WERI-Rb-1 (cell line): ENCODE measurements around the gene WDR13.

ENCODE experiments used
- DNase-seq: peaks from one replicate; pipeline ENCODE4 v3.0.0-alpha.2; 2020
- H3K27ac ChIP-seq: fragments of 250-450 bp; sonication (Bioruptor Pico); 2 replicates; pipeline ENCODE4 v1.5.1; 2020; ENCODE audit warnings: mild to moderate bottlenecking, moderate library complexity
- H3K27me3 ChIP-seq: fragments of 250-450 bp; sonication (Bioruptor Pico); 2 replicates; pipeline ENCODE4 v1.5.1; 2021; ENCODE audit warnings: mild to moderate bottlenecking, low read depth, moderate library complexity; ENCODE audit not compliant: insufficient read depth, severe bottlenecking
- H3K36me3 ChIP-seq: fragments of 250-450 bp; sonication (Bioruptor Pico); 2 replicates; pipeline ENCODE4 v1.5.1; 2020; ENCODE audit warnings: mild to moderate bottlenecking, moderate library complexity
- H3K4me3 ChIP-seq: 2 replicates; pipeline ENCODE4 v1.5.1; 2011; ENCODE audit warnings: low read depth, mild to moderate bottlenecking, control low read depth, low read length
- H3K9me3 ChIP-seq: fragments of 250-450 bp; sonication (Bioruptor Pico); 2 replicates; pipeline ENCODE4 v1.5.1; 2021; ENCODE audit warnings: mild to moderate bottlenecking, moderate library complexity; ENCODE audit not compliant: severe bottlenecking
- CTCF ChIP-seq: IDR thresholded peaks from 2 replicates; pipeline ENCODE4 v1.5.1; 2011; ENCODE audit warnings: low read depth, mild to moderate bottlenecking, control low read depth, inconsistent platforms, low read length

WDR13 gene

DNA sequence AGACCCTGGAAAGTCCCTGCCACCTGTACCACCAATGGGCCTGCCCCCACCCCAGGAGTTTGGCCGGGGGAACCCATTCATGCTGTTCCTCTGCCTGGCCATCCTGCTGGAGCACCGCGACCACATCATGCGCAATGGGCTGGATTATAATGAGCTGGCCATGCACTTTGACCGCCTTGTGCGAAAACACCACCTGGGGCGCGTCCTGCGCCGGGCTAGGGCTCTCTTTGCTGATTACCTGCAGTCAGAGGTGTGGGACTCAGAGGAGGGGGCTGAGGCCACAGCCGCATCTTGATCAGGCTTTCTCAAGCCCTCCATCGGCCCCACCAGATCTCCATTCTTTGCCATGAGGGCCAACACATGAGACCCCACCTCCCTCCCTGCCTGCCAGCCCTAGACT lies 36.6 kb upstream of the WDR13 start:
- Histone ChIP-seq H3K4me3 (no peak overlapping the region), H3K9me3 (no peaks in the 10 kb centered on the region), H3K27ac (no peak overlapping the region), H3K36me3 (no peaks in the 10 kb centered on the region; the same call in 1 of the 2 replicates), H3K27me3 (peaks cover 25% of the 10 kb centered on the region)
- TF ChIP-seq CTCF: no peak
- no peak for DNase-seq

DNA sequence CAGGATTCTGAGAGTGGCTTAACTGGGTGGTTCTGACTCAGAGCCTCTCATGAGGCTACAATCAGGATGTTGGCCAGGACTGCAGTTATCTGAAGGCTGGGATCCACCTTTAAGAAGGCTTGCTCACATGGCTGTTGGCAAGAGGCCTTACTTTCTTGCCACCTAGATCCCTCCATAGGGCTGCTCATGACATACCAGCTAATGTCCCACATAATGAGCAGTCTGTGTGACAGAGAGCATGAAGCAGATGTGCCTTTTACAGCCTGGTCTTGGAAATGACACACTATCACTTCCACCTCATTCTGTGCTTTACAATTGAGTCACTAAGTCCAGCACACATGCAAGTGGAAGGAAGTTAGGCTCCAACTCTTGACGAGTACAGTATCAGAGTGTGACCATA lies 27.3 kb upstream of the WDR13 start:
- DNase-seq: no peak

DNA sequence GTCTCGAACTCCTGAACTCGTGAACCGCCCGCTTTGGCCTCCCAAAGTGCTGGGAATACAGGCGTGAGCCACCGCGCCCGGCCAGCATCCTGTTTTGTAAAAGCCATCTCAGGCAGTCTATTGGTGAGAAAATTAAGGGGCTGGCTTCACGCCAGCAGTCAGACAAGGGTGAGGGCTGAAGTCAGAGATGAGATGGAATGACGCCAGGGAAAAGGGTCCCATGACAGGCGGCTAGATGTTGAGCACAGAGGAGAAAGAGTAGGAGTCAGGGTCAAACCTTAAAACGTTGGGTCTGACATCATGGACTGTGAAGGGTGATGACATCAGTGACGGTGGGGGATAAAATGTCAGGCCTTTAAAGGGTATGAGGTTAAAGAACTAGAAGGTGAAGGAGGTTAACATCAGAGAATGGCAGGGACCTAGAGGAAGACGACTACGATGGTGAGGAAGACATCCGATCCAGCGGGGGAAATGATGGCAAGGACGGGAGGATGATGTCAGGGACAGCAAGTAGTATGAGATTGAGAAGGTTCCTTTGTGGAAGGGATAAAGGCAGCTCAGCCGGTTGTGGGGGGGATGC lies 23.5 kb upstream of the WDR13 start:
- DNase-seq: no peak
- Histone ChIP-seq H3K27ac (peak overlapping the region; percentile 98), H3K36me3 (peaks cover 41% of the 10 kb centered on the region), H3K27me3 (peaks cover 22% of the 10 kb centered on the region), H3K9me3 (no peaks in the 10 kb centered on the region), H3K4me3 (peak overlapping the region; percentile 67)
- TF ChIP-seq CTCF: no peak

More for the DNA sequence above, 27.3 kb upstream of the WDR13 start:
- Histone ChIP-seq H3K9me3 (no peaks in the 10 kb centered on the region), H3K27ac (no peak overlapping the region), H3K36me3 (peaks cover 4% of the 10 kb centered on the region), H3K4me3 (no peak overlapping the region), H3K27me3 (peaks cover 19% of the 10 kb centered on the region)
- TF ChIP-seq CTCF: no peak

DNA sequence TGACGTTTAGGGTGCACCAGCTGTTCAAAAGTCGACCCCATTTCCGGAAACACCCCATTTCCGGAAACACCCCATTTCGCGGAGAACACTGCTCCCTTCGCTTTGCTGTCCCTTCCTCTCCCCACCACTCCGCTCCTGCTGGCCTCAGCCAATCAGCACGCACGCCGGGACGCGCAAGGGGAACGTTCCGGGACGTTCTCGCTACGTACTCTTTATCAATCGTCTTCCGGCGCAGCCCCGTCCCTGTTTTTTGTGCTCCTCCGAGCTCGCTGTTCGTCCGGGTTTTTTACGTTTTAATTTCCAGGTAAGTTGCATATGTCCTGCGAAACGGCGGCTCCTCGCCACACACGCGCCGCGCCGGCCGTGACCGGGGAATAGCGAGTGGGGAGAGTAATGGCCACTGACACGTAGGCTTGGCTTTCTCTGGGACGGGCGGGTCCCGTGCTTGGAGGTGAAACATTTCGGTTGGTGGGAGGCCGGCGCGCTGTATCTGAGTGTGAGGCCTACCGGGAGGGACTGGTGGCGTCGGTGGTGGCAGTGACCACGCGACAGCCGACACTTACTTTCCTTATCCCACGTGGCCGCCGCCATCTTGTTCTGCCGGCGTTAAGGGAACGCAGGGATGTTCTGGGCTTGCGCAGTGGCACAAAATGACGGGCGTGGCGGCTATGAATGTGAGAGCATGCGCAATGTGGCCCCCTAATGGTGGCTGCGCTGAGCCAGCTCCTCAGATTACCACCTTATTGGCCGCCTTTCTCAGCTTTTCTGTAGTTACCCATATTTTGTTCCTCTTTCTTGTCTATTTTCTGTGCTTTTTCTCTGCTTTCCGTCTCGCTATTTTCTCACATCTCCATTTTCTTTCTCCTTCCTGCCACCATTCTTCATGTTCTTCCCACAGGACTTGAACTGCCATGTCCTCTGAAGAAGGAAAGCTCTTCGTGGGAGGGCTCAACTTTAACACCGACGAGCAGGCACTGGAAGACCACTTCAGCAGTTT lies 22.7 kb upstream of the WDR13 start, which contains the start of gene RBM3:
TSS of gene RBM3 (plus strand) at position 215 of the 997 bp plus-strand sequence. CDS start at position 912, 697 bp downstream.
- H3K9me3 ChIP-seq: no peaks in the 10 kb centered on the region
- peak within 1 kb of the TSS; percentile 67 for H3K4me3 ChIP-seq
- peak within 1 kb of the TSS; percentile 98 for H3K27ac ChIP-seq
- peaks cover 47% of the 10 kb centered on the region for H3K36me3 ChIP-seq
- peak; percentile 37 for TF ChIP-seq CTCF
- DNase-seq: peak; percentile 93
- H3K27me3 ChIP-seq: peaks cover 22% of the 10 kb centered on the region

GRCh38 chrX:48575642-48576041 lies 21.6 kb upstream of the WDR13 start:
- no peak overlapping the region; the same call in 1 of the 2 replicates for H3K4me3 ChIP-seq
- no peaks in the 10 kb centered on the region for H3K9me3 ChIP-seq
- H3K36me3 ChIP-seq: peaks cover 47% of the 10 kb centered on the region
- H3K27ac ChIP-seq: peak overlapping the region; percentile 98; the same call in 1 of the 2 replicates
- TF ChIP-seq CTCF: no peak
- peaks cover 18% of the 10 kb centered on the region for H3K27me3 ChIP-seq
- DNase-seq: no peak
